CD4-positive, alpha-beta T cell treated with Interleukin-1 beta for 1 hour (primary cell): ENCODE results near the gene MOB3B.
"Not testable (repeated sequence)": the region's sequence is repeated elsewhere in the genome, so short reads cannot be mapped to it uniquely, and the experiment has no call there.

ENCODE experiments used
- DNase-seq, 2 donors: peaks; one replicate each; pipeline ENCODE4 v3.0.0-alpha.2; 2020 to 2022

Gene MOB3B

GRCh38 chr9:27440888-27441740, 88.5 kb downstream of the MOB3B start:
- DNase-seq: no peak

GRCh38 chr9:27438522-27438921, 91.1 kb downstream of the MOB3B start:
- DNase-seq: no peak

- DNase-seq: no peak
Observed at GRCh38 chr9:27437652-27438373, 91.8 kb downstream of the MOB3B start.

GRCh38 chr9:27436234-27436633, 93.4 kb downstream of the MOB3B start:
- DNase-seq: no peak

- DNase-seq: no peak
Observed at GRCh38 chr9:27433631-27434325, 95.8 kb downstream of the MOB3B start.

- no peak for DNase-seq
Observed at GRCh38 chr9:27432308-27432707, 97.3 kb downstream of the MOB3B start.

GRCh38 chr9:27431543-27432147, 98.0 kb downstream of the MOB3B start:
- DNase-seq: no peak

- no peak for DNase-seq
Observed at GRCh38 chr9:27430750-27431535, 98.7 kb downstream of the MOB3B start.

- no peak for DNase-seq
Observed at GRCh38 chr9:27429917-27430316, 99.7 kb downstream of the MOB3B start.

- DNase-seq: no peak
Observed at GRCh38 chr9:27429436-27429835, 100.2 kb downstream of the MOB3B start.

GRCh38 chr9:27428551-27428950, 101.1 kb downstream of the MOB3B start:
- no peak for DNase-seq

GRCh38 chr9:27427272-27427643, 102.4 kb downstream of the MOB3B start:
- no peak for DNase-seq

GRCh38 chr9:27426511-27427271, 102.9 kb downstream of the MOB3B start:
- DNase-seq: no peak

GRCh38 chr9:27425827-27426510, 103.6 kb downstream of the MOB3B start:
- no peak for DNase-seq

GRCh38 chr9:27423915-27424710, 105.5 kb downstream of the MOB3B start:
- DNase-seq: no peak

- DNase-seq: no peak
Observed at GRCh38 chr9:27422279-27422834, 107.3 kb downstream of the MOB3B start.

GRCh38 chr9:27421577-27421976, 108.0 kb downstream of the MOB3B start:
- no peak for DNase-seq

GRCh38 chr9:27419558-27419957, 110.1 kb downstream of the MOB3B start:
- not testable (repeated sequence) for DNase-seq

GRCh38 chr9:27414220-27414761, 115.3 kb downstream of the MOB3B start:
- DNase-seq: no peak
